ENCODE results near the gene GLT1D1.

The GLT1D1 gene

GRCh38 chr12:128914908-128915563 is 61.8 kb downstream of the GLT1D1 start:
- DNase-seq (ENCODE audit: low read depth in 2 of 2) = peak in 1 of 2 donors; percentile 10

GRCh38 chr12:128916425-128916824 is 63.1 kb downstream of the GLT1D1 start:
- DNase-seq (ENCODE audit: low read depth in 2 of 2) = no peak

- DNase-seq (ENCODE audit: low read depth in 2 of 2) = no peak
Observed at GRCh38 chr12:128918481-128919260, 65.4 kb downstream of the GLT1D1 start.

GRCh38 chr12:128920468-128920867 is 67.2 kb downstream of the GLT1D1 start:
- DNase-seq (ENCODE audit: low read depth in 2 of 2) = no peak

- no peak for DNase-seq (ENCODE audit: low read depth in 2 of 2)
Observed at GRCh38 chr12:128928361-128928760, 75.1 kb downstream of the GLT1D1 start.

- no peak for DNase-seq (ENCODE audit: low read depth in 2 of 2)
Observed at GRCh38 chr12:128929057-128929456, 75.8 kb downstream of the GLT1D1 start.

GRCh38 chr12:128930606-128931005 is 77.3 kb downstream of the GLT1D1 start:
- no peak for DNase-seq (ENCODE audit: low read depth in 2 of 2)

- no peak for DNase-seq (ENCODE audit: low read depth in 2 of 2)
Observed at GRCh38 chr12:128932521-128932920, 79.2 kb downstream of the GLT1D1 start.

GRCh38 chr12:128933039-128933438 is 79.8 kb downstream of the GLT1D1 start:
- no peak for DNase-seq (ENCODE audit: low read depth in 2 of 2)

- DNase-seq (ENCODE audit: low read depth in 2 of 2) = no peak
Observed at GRCh38 chr12:128933926-128934325, 80.6 kb downstream of the GLT1D1 start.

GRCh38 chr12:128938886-128939285 is 85.6 kb downstream of the GLT1D1 start:
- no peak for DNase-seq (ENCODE audit: low read depth in 2 of 2)

- no peak for DNase-seq (ENCODE audit: low read depth in 2 of 2)
Observed at GRCh38 chr12:128940090-128940888, 87.0 kb downstream of the GLT1D1 start.

GRCh38 chr12:128940974-128941373 is 87.7 kb downstream of the GLT1D1 start:
- no peak for DNase-seq (ENCODE audit: low read depth in 2 of 2)

GRCh38 chr12:128942960-128943477 is 89.7 kb downstream of the GLT1D1 start:
- no peak for DNase-seq (ENCODE audit: low read depth in 2 of 2)

GRCh38 chr12:128944956-128945355 is 91.7 kb downstream of the GLT1D1 start:
- no peak for DNase-seq (ENCODE audit: low read depth in 2 of 2)

GRCh38 chr12:128947209-128947608 is 93.9 kb downstream of the GLT1D1 start:
- DNase-seq (ENCODE audit: low read depth in 2 of 2) = no peak

- DNase-seq (ENCODE audit: low read depth in 2 of 2) = no peak
Observed at GRCh38 chr12:128949086-128949485, 95.8 kb downstream of the GLT1D1 start.

- no peak for DNase-seq (ENCODE audit: low read depth in 2 of 2)
Observed at GRCh38 chr12:128951448-128951847, 98.2 kb downstream of the GLT1D1 start.

GRCh38 chr12:128956755-128957154 is 103.5 kb downstream of the GLT1D1 start:
- DNase-seq (ENCODE audit: low read depth in 2 of 2) = no peak

- DNase-seq (ENCODE audit: low read depth in 2 of 2) = no peak
Observed at GRCh38 chr12:128959901-128960300, 106.6 kb downstream of the GLT1D1 start.

GRCh38 chr12:128961308-128961902 is 108.1 kb downstream of the GLT1D1 start:
- no peak for DNase-seq (ENCODE audit: low read depth in 2 of 2)

- DNase-seq (ENCODE audit: low read depth in 2 of 2) = no peak
Observed at GRCh38 chr12:128961957-128962356, 108.7 kb downstream of the GLT1D1 start.

Measured in stimulated activated CD8-positive, alpha-beta memory T cell treated with anti-CD3 and anti-CD28 coated beads, Interleukin-2, amount 100 ng/mL, for 48 hours (primary cell).